ENCODE results near the gene TSHZ3. TPM values are rescaled to one million over a fixed set of nuclear protein-coding genes. Genes with fewer than 3 reads are reported as not detected.

The TSHZ3 gene
- total RNA-seq, 1 experiment from 2014 or later = 3.2 TPM

DNA sequence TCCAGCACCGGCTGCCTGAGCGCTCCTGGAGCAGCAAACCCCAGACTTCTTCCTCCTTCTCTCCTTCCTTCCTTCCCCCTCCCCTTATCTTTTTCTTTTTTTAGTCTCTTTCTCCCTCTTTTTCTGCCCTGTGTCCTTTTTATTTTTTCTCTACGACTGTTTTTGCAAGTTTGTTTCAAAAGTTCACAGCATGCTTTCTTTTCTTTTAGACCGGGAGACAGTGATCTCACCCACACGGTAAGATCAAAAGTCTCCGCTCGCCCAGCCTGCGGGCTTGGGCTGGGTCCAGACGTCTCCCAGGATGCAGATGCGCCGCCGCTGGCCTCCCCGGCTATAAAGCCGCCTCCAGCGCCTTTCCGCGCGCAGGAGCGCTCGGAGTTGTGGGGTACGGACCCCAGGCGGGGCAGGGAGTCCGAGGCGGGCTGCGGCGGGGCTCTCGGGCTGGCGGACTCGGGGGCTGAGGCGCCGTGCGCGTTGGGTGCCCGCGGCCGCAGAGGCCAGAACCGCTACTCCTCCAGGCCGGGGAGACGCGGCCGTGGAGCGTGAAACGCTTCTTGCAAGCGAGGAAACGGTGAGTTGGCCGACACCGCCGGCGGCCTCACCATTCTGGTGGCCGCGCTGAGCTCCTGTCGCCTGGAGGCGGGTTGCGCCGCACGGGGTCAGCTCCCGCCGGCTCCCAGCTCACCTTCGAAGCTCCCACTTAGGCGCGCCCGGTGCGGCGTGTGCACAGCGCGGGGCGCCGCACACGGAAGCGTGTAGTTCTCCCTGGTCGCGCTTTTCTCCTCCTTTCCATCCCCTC, 2.0 kb upstream of the TSHZ3 start:
- Histone ChIP-seq H3K23ac (ENCODE audit: insufficient read length, low read depth, low read length) (no peak overlapping the region), H2BK20ac (ENCODE audit: low read depth, low read length, poor library complexity, severe bottlenecking) (no peak overlapping the region), H2BK12ac (ENCODE audit: insufficient read length, low read depth, low read length) (no peak overlapping the region), H3K79me1 (ENCODE audit: insufficient read depth, low read depth, low read length, poor library complexity, severe bottlenecking) (no peaks in the 10 kb centered on the region), H3K23me2 (ENCODE audit: insufficient read length, low read depth, low read length, poor library complexity, severe bottlenecking) (peaks cover 54% of the 10 kb centered on the region), H3K4ac (ENCODE audit: low read depth, low read length) (no peak overlapping the region), H4K8ac (replicated peaks; ENCODE audit: insufficient read length, low read depth, low read length) (no peak overlapping the region), H3K9me3 (ENCODE audit: control insufficient read depth, low read depth, low read length) (no peaks in the 10 kb centered on the region), H4K91ac (ENCODE audit: insufficient read length, low read depth, low read length) (no peak overlapping the region), H3K4me2 (ENCODE audit: insufficient read depth, insufficient read length, low read length) (peak overlapping the region; percentile 94), H2BK15ac (ENCODE audit: low read depth, low read length) (no peak overlapping the region; the same call in 1 of the 2 replicates), H3K4me1 (ENCODE audit: insufficient read depth, low read length) (peaks cover 17% of the 10 kb centered on the region; the same call in 1 of the 2 replicates), H2AFZ (ENCODE audit: low read length) (no peak overlapping the region), H3K14ac (ENCODE audit: insufficient read depth, low read length) (peak overlapping the region; percentile 44; the same call in 1 of the 2 replicates), H2BK5ac (ENCODE audit: insufficient read length, low read length) (no peak overlapping the region), H3K56ac (ENCODE audit: insufficient read length, low read depth, low read length) (no peak overlapping the region), H4K5ac (ENCODE audit: insufficient read length, low read depth, low read length) (no peak overlapping the region), H3K27ac (ENCODE audit: insufficient read length, low read depth, low read length) (no peak overlapping the region), H3K27me3 (ENCODE audit: insufficient read depth, low read length) (peaks cover 45% of the 10 kb centered on the region), H4K20me1 (ENCODE audit: control insufficient read depth, insufficient read depth, insufficient read length) (peaks cover 2% of the 10 kb centered on the region), H3T11ph (ENCODE audit: low read length) (no peak overlapping the region), H2AK5ac (ENCODE audit: insufficient read length, low read length) (no peak overlapping the region), H3K79me2 (ENCODE audit: insufficient read depth, low read length) (peaks cover 9% of the 10 kb centered on the region; the same call in 1 of the 2 replicates), H3K9ac (ENCODE audit: extremely low read depth, insufficient read length, low read length) (peak overlapping the region; percentile 43), H2BK120ac (ENCODE audit: low read depth, low read length, poor library complexity, severe bottlenecking) (no peak overlapping the region), H3K18ac (ENCODE audit: insufficient read length, low read depth, low read length) (no peak overlapping the region)
- WGBS (ENCODE audit: extremely low coverage, insufficient read length, low lambda C conversion rate) = no CpG with 5 or more reads among the region's 72 CpGs
- Mint-ChIP-seq H3K36me3 (ENCODE audit: insufficient read depth in 1 of 3, low read depth in 3 of 3) (no peaks in the 10 kb centered on the region; a peak in 1 of 7 replicates), H3K27ac (no peak overlapping the region), H3K9me3 (no peaks in the 10 kb centered on the region; a peak in 2 of 5 replicates), H3K4me3 (peak overlapping the region; percentile 83 to 90), H3K27me3 (ENCODE audit: low read depth) (peaks cover 76% of the 10 kb centered on the region), H3K4me1 (peaks cover 53 to 55% of the 10 kb centered on the region in 2 experiments)
- TF ChIP-seq, protein P1, sequence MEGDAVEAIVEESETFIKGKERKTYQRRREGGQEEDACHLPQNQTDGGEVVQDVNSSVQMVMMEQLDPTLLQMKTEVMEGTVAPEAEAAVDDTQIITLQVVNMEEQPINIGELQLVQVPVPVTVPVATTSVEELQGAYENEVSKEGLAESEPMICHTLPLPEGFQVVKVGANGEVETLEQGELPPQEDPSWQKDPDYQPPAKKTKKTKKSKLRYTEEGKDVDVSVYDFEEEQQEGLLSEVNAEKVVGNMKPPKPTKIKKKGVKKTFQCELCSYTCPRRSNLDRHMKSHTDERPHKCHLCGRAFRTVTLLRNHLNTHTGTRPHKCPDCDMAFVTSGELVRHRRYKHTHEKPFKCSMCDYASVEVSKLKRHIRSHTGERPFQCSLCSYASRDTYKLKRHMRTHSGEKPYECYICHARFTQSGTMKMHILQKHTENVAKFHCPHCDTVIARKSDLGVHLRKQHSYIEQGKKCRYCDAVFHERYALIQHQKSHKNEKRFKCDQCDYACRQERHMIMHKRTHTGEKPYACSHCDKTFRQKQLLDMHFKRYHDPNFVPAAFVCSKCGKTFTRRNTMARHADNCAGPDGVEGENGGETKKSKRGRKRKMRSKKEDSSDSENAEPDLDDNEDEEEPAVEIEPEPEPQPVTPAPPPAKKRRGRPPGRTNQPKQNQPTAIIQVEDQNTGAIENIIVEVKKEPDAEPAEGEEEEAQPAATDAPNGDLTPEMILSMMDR (conservative IDR thresholded peaks at IDR 0.05) = no peak
- no peak for DNase-seq
